A673 (cell line): ENCODE data around the gene CCDC57.

Source experiments
- EZH2 ChIP-seq: fragments of 200-600 bp; sonication (generic); IDR thresholded peaks from 2 replicates; pipeline ENCODE4 v1.6.1; 2017; ENCODE audit warnings: borderline replicate concordance, low read depth, mild to moderate bottlenecking, mixed read lengths, antibody characterized with exemption, low read length; ENCODE audit not compliant: poor library complexity, severe bottlenecking
- TF ChIP-seq, protein P1 (sequence below): fragments of 300-800, 200-600 bp; sonication (generic); conservative IDR thresholded peaks from 2 replicates; pipeline ENCODE4 v1.5.1; 2017; ENCODE audit warnings: low read depth, mild to moderate bottlenecking, antibody characterized with exemption, low read length, moderate library complexity, mixed read lengths

DNA sequence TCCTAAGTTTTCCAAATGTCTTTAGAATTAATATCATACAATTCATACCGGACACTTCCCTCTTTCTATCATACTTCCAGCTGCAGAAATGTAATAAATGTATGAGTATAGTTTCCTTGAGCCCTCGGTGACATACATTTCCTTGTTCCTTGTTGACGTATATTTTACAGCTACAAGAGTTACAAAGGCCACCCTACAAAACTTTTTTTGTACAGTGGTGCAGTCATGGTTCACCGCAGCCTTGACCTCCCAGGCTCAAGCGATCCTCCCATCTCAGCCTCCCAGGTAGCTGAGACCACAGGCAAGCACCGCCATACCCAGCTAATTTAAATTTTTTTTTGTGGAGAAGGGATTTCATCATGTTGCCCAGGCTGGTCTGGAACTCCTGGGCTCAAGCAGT is 139.8 kb downstream of the CCDC57 start:
- TF ChIP-seq, protein P1, sequence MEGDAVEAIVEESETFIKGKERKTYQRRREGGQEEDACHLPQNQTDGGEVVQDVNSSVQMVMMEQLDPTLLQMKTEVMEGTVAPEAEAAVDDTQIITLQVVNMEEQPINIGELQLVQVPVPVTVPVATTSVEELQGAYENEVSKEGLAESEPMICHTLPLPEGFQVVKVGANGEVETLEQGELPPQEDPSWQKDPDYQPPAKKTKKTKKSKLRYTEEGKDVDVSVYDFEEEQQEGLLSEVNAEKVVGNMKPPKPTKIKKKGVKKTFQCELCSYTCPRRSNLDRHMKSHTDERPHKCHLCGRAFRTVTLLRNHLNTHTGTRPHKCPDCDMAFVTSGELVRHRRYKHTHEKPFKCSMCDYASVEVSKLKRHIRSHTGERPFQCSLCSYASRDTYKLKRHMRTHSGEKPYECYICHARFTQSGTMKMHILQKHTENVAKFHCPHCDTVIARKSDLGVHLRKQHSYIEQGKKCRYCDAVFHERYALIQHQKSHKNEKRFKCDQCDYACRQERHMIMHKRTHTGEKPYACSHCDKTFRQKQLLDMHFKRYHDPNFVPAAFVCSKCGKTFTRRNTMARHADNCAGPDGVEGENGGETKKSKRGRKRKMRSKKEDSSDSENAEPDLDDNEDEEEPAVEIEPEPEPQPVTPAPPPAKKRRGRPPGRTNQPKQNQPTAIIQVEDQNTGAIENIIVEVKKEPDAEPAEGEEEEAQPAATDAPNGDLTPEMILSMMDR, result no peak
- TF ChIP-seq EZH2, result no peak
